Endothelial cell of umbilical vein (primary cell): ENCODE measurements around the gene BACH2. TPM values are rescaled to one million over a fixed set of nuclear protein-coding genes. Genes with fewer than 3 reads are reported as not detected.

Experiments used
- BruUV-seq: library from RNA; stranded (reverse); fragments of 400-500 nt; replicated peaks from 2 replicates; lab custom pipeline; 2021; lab: Mats Ljungman, UMichigan
- CTCF ChIA-PET: fragments of 300-600, 350-600 bp; sonication (Branson Sonifier 250); formaldehyde crosslinking; loops from one replicate; lab custom pipeline; 2021; ENCODE audit warnings: antibody characterized with exemption, inconsistent platforms; lab: Charles Lee
- POLR2A ChIA-PET: fragments of 300-600, 350-600 bp; sonication (Branson Sonifier 250); formaldehyde crosslinking; loops from one replicate; lab custom pipeline; 2021; ENCODE audit warnings: antibody characterized with exemption, inconsistent platforms; lab: Charles Lee
- DNase-seq: peaks from one replicate; pipeline ENCODE4 v3.0.0-alpha.2; 2011; ENCODE audit warnings: low read depth, low spot score
- FAIRE-seq: peaks from 2 replicates; lab custom pipeline; 2011; peaks lifted over from hg19 to GRCh38; lab: Jason Lieb, UNC
- H2AFZ ChIP-seq: 2 replicates; pipeline ENCODE4 v1.6.0; 2012; ENCODE audit warnings: low read depth, low read length, control low read depth, inconsistent platforms
- H3K27ac ChIP-seq: 2 replicates; pipeline ENCODE4 v1.5.1; 2011; ENCODE audit warnings: low read depth, mild to moderate bottlenecking, control low read depth, low read length, moderate library complexity; ENCODE audit not compliant: insufficient read depth
- H3K27me3 ChIP-seq, 2 experiments: 2 replicates each; pipeline versions ENCODE4 v1.6.0 to v1.6.1; 2011; ENCODE audit warnings: low read length in 2 of 2, mixed read lengths in 1 of 2; ENCODE audit not compliant: control insufficient read depth in 2 of 2, insufficient read depth in 2 of 2
- H3K36me3 ChIP-seq, 2 experiments: 2 replicates in 1 of 2; 3 replicates in 1 of 2; pipeline ENCODE4 v1.5.1; 2011; ENCODE audit warnings: low read length in 2 of 2, mild to moderate bottlenecking in 1 of 2, moderate library complexity in 1 of 2; ENCODE audit not compliant: control insufficient read depth in 2 of 2, insufficient read depth in 2 of 2; ENCODE audit errors: extremely low read depth in 1 of 2
- H3K4me1 ChIP-seq: 3 replicates; pipeline ENCODE4 v1.5.1; 2011; ENCODE audit warnings: mild to moderate bottlenecking, low read length; ENCODE audit not compliant: control insufficient read depth, insufficient read depth; ENCODE audit errors: extremely low read depth
- H3K4me2 ChIP-seq: 2 replicates; pipeline ENCODE4 v1.6.1; 2011; ENCODE audit warnings: low read length, control low read depth, mixed read lengths; ENCODE audit not compliant: insufficient read depth
- H3K4me3 ChIP-seq, 3 experiments: fragments of 200-600 bp in 1 of 3; sonication (generic), shearing (Covaris generic) in 1 of 3; replicated peaks in 1 of 3; 2 replicates each; pipeline ENCODE4 v1.5.1; 2011 to 2016; ENCODE audit warnings: control low read depth in 3 of 3, low read length in 3 of 3, mild to moderate bottlenecking in 2 of 3, inconsistent platforms in 1 of 3, low read depth in 1 of 3, moderate library complexity in 1 of 3; ENCODE audit not compliant: insufficient read depth in 1 of 3
- H3K79me2 ChIP-seq: 2 replicates; pipeline ENCODE4 v1.6.0; 2012; ENCODE audit warnings: low read length, inconsistent platforms; ENCODE audit not compliant: control insufficient read depth, insufficient read depth
- H3K9ac ChIP-seq: replicated peaks from 2 replicates; pipeline ENCODE3; 2011; ENCODE audit warnings: low read length, control low read depth; ENCODE audit not compliant: insufficient read depth; ENCODE audit errors: extremely low read depth
- H3K9me1 ChIP-seq: replicated peaks from 3 replicates; pipeline ENCODE4 v1.6.0; 2011; ENCODE audit warnings: mild to moderate bottlenecking, low read length; ENCODE audit not compliant: control insufficient read depth, insufficient read depth; ENCODE audit errors: extremely low read depth
- H3K9me3 ChIP-seq: replicated peaks from 2 replicates; pipeline ENCODE4 v1.5.1; 2012; ENCODE audit warnings: low read length, inconsistent platforms; ENCODE audit not compliant: control insufficient read depth, insufficient read depth
- H4K20me1 ChIP-seq: replicated peaks from 2 replicates; pipeline ENCODE3; 2011; ENCODE audit warnings: mild to moderate bottlenecking, low read length; ENCODE audit not compliant: control insufficient read depth, insufficient read depth; ENCODE audit errors: extremely low read depth
- EZH2 ChIP-seq: IDR thresholded peaks from 2 replicates; pipeline ENCODE4 v1.6.1; 2012; ENCODE audit warnings: borderline replicate concordance, low read depth, mild to moderate bottlenecking, moderate library complexity, low read length, inconsistent platforms; ENCODE audit not compliant: severe bottlenecking
- FOS ChIP-seq: IDR thresholded peaks from 2 replicates; pipeline ENCODE4 v1.6.1; 2011; ENCODE audit warnings: mild to moderate bottlenecking, low read length, moderate library complexity, borderline replicate concordance; ENCODE audit not compliant: insufficient read depth
- GATA2 ChIP-seq: IDR thresholded peaks from 2 replicates; pipeline ENCODE4 v1.7.0; 2011; ENCODE audit warnings: low read depth, mild to moderate bottlenecking, moderate library complexity, mixed read lengths, low read length; ENCODE audit not compliant: insufficient read length, insufficient read depth
- JUN ChIP-seq: IDR thresholded peaks from 2 replicates; pipeline ENCODE4 v1.6.1; 2011; ENCODE audit warnings: borderline replicate concordance, low read depth; ENCODE audit not compliant: insufficient read length, insufficient read depth
- MYC ChIP-seq: IDR thresholded peaks from one replicate; pipeline ENCODE4 v1.6.1; 2011; ENCODE audit warnings: mild to moderate bottlenecking, low read depth, low read length
- POLR2A ChIP-seq: IDR thresholded peaks from 2 replicates; pipeline ENCODE4 v1.6.1; 2012; ENCODE audit warnings: low read depth, mild to moderate bottlenecking, control low read depth, low read length
- POLR2AphosphoS5 ChIP-seq: IDR thresholded peaks from 2 replicates; pipeline ENCODE4 v1.6.1; 2012; ENCODE audit warnings: low read depth, mild to moderate bottlenecking, control low read depth, low read length, moderate library complexity; ENCODE audit not compliant: insufficient read depth
- dilution Hi-C: fragments of 300-500 bp; cut with MboI; formaldehyde crosslinking; loops from one replicate; pipeline ENCODE4 v1.15.0; 2019; ENCODE audit warnings: low sequenced_read_pairs; ENCODE audit not compliant: extremely low pct_ligation_motif_present
- intact Hi-C: fragments of 100-400 bp; cut with micrococcal nuclease; formaldehyde crosslinking; loops from one replicate; pipeline ENCODE4 v1.10.0; 2022
- polyA plus RNA-seq, 4 experiments: library from polyadenylated mRNA; depleted of rRNA in 3 of 4; stranded (reverse) in 3 of 4; unstranded in 1 of 4; fragments of >200 nt; gene quantifications; 2 replicates each; pipeline versions ENCODE4 v1.2.1 to v1.2.3, GENCODE V29; 2011 to 2012; ENCODE audit warnings: missing spikeins in 1 of 4
- total RNA-seq: library from RNA; stranded (reverse); gene quantifications from 2 replicates; pipeline ENCODE4 v1.2.3, GENCODE V29; 2021
- TF ChIP-seq, protein P1 (sequence below), 2 donors: IDR thresholded peaks; 1 replicate in 1 of 2; 2 replicates in 1 of 2; pipeline ENCODE4 v1.5.1; 2011; ENCODE audit warnings: low read length in 2 of 2, mild to moderate bottlenecking in 2 of 2, moderate library complexity in 2 of 2, control low read depth in 1 of 2, inconsistent platforms in 1 of 2, low read depth in 1 of 2; ENCODE audit not compliant: insufficient read depth in 1 of 2; ENCODE audit errors: extremely low read depth in 1 of 2
- TF ChIP-seq, protein P2 (sequence below): IDR thresholded peaks from 2 replicates; pipeline ENCODE4 v1.6.1; 2011; ENCODE audit not compliant: insufficient read depth, insufficient read length

BACH2 gene
- total and polyA plus RNA-seq, 2 donors (not counting 3 experiments of a cell fraction or from before 2014, with no cell fraction given), result 1.7 to 5.6 TPM

DNA sequence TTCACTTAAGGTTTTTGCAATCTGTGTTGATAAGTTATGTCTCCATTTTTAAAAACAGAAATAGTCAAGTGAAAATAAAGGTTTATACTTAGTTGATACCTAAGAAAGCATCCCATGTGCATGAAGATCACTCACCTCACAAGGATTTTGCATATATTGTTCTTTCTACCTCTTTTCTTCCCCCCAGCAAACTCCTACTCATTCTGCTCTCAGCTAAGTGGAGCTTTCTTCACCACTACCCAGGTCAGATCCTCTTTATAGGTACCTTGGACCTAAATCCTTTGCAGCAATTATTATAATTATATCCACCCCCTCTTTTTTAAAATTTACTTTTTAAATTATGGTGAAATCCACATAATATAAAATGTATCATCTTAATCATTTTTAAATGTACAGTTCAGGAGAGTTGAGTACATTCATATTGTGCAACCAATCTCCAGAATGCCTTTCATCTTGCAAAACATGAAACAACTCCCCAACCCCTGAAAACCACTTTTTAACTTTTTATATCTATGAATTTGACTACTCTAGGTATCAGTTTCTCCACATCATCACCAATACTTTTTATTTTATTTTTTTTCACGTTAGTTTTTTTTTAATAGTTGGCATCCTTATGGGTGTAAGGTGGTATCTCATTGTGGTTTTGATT is 9.3 kb upstream of the BACH2 start:
- no peak overlapping the region for H2AFZ ChIP-seq
- no peaks in the 10 kb centered on the region for H3K79me2 ChIP-seq
- no TSS peak for BruUV-seq
- dilution Hi-C loops (no loop called here), intact Hi-C loops (no loop called here)
- no peaks in the 10 kb centered on the region for H3K4me1 ChIP-seq
- TF ChIP-seq POLR2A (no peak), GATA2 (no peak), POLR2AphosphoS5 (no peak), JUN (no peak), FOS (no peak), MYC (no peak), EZH2 (no peak)
- TF ChIP-seq, protein P1, sequence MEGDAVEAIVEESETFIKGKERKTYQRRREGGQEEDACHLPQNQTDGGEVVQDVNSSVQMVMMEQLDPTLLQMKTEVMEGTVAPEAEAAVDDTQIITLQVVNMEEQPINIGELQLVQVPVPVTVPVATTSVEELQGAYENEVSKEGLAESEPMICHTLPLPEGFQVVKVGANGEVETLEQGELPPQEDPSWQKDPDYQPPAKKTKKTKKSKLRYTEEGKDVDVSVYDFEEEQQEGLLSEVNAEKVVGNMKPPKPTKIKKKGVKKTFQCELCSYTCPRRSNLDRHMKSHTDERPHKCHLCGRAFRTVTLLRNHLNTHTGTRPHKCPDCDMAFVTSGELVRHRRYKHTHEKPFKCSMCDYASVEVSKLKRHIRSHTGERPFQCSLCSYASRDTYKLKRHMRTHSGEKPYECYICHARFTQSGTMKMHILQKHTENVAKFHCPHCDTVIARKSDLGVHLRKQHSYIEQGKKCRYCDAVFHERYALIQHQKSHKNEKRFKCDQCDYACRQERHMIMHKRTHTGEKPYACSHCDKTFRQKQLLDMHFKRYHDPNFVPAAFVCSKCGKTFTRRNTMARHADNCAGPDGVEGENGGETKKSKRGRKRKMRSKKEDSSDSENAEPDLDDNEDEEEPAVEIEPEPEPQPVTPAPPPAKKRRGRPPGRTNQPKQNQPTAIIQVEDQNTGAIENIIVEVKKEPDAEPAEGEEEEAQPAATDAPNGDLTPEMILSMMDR (IDR thresholded peaks at IDR 0.05; ENCODE audit: extremely low read depth in 1 of 2, insufficient read depth in 1 of 2, low read depth in 1 of 2, low read length in 2 of 2), result no peak
- TF ChIP-seq, protein P2, sequence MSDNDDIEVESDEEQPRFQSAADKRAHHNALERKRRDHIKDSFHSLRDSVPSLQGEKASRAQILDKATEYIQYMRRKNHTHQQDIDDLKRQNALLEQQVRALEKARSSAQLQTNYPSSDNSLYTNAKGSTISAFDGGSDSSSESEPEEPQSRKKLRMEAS, result no peak
- H3K9me3 ChIP-seq, result no peaks in the 10 kb centered on the region
- H3K9ac ChIP-seq, result no peak overlapping the region
- CTCF ChIA-PET, result no interaction called here
- no peak overlapping the region for H3K4me2 ChIP-seq
- DNase-seq (no peak), FAIRE-seq (no peak)
- no peaks in the 10 kb centered on the region for H3K9me1 ChIP-seq
- POLR2A ChIA-PET, result no interaction called here
- H3K36me3 ChIP-seq, result no peaks in the 10 kb centered on the region
- peaks cover 14 to 36% of the 10 kb centered on the region in 2 experiments for H3K27me3 ChIP-seq
- H4K20me1 ChIP-seq, result no peaks in the 10 kb centered on the region
- H3K4me3 ChIP-seq, result no peak overlapping the region
- no peak overlapping the region for H3K27ac ChIP-seq
